NCI-H226 (cell line): ENCODE measurements around the gene GLYATL2.
A peak's percentile ranks its signal among the peaks of the same experiment; 100 is the strongest.

ENCODE experiments used
- DNase-seq: peaks from one replicate; pipeline ENCODE4 v3.0.0-alpha.2; 2015

GLYATL2 gene

GRCh38 chr11:58796333-58796732, 48.2 kb downstream of the GLYATL2 start:
- DNase-seq = no peak

- peak; percentile 62 for DNase-seq
Measured at GRCh38 chr11:58788355-58789023, 56.0 kb downstream of the GLYATL2 start.

GRCh38 chr11:58787903-58788302, 56.6 kb downstream of the GLYATL2 start:
- DNase-seq = peak; percentile 72

- no peak for DNase-seq
Measured at GRCh38 chr11:58786693-58787092, 57.8 kb downstream of the GLYATL2 start.

GRCh38 chr11:58784995-58785394, 59.5 kb downstream of the GLYATL2 start:
- no peak for DNase-seq
